ENCODE measurements around the gene TRPM3.

DNA sequence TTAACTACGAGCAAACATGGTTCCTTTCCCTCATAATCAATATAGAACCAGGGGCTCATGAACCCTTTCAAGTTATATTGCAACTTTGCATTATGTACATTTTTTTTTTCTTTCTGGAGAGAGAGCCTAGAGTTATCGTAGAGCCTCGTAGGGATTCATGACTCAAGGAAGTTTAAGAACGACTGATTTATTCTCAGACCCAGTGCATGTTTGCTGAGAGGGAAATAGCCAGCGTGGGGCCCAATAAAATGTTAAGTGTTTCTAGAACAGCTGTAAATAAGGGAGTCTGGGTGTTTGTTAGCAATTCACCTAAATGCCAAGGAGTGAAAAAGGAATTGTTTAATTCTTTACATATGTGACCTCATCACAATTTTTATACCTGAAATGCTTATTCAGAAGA is 587.9 kb downstream of the TRPM3 start:
- TF ChIP-seq, protein P1, sequence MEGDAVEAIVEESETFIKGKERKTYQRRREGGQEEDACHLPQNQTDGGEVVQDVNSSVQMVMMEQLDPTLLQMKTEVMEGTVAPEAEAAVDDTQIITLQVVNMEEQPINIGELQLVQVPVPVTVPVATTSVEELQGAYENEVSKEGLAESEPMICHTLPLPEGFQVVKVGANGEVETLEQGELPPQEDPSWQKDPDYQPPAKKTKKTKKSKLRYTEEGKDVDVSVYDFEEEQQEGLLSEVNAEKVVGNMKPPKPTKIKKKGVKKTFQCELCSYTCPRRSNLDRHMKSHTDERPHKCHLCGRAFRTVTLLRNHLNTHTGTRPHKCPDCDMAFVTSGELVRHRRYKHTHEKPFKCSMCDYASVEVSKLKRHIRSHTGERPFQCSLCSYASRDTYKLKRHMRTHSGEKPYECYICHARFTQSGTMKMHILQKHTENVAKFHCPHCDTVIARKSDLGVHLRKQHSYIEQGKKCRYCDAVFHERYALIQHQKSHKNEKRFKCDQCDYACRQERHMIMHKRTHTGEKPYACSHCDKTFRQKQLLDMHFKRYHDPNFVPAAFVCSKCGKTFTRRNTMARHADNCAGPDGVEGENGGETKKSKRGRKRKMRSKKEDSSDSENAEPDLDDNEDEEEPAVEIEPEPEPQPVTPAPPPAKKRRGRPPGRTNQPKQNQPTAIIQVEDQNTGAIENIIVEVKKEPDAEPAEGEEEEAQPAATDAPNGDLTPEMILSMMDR (IDR thresholded peaks at IDR 0.05), result no peak
- TF ChIP-seq, protein P2, sequence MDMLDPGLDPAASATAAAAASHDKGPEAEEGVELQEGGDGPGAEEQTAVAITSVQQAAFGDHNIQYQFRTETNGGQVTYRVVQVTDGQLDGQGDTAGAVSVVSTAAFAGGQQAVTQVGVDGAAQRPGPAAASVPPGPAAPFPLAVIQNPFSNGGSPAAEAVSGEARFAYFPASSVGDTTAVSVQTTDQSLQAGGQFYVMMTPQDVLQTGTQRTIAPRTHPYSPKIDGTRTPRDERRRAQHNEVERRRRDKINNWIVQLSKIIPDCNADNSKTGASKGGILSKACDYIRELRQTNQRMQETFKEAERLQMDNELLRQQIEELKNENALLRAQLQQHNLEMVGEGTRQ (IDR thresholded peaks at IDR 0.05), result no peak
- TF ChIP-seq POLR2A (IDR thresholded peaks at IDR 0.05; ENCODE audit: low read length) (no peak), CBX2 (IDR thresholded peaks at IDR 0.05; ENCODE audit: borderline replicate concordance, low read depth) (no peak), HDAC2 (IDR thresholded peaks at IDR 0.05) (no peak), NFE2L2 (conservative IDR thresholded peaks at IDR 0.05; ENCODE audit: low read length) (no peak), EHMT2 (IDR thresholded peaks at IDR 0.05; ENCODE audit: low read depth) (no peak), ZFP36 (IDR thresholded peaks at IDR 0.05; ENCODE audit: borderline replicate concordance, partially characterized antibody) (no peak), KDM1A (IDR thresholded peaks at IDR 0.05; ENCODE audit: low read depth) (no peak), RAD21 (conservative IDR thresholded peaks at IDR 0.05 in 1 of 2, IDR thresholded peaks at IDR 0.05 in 1 of 2) (no peak)
- TF ChIP-seq, protein P3, sequence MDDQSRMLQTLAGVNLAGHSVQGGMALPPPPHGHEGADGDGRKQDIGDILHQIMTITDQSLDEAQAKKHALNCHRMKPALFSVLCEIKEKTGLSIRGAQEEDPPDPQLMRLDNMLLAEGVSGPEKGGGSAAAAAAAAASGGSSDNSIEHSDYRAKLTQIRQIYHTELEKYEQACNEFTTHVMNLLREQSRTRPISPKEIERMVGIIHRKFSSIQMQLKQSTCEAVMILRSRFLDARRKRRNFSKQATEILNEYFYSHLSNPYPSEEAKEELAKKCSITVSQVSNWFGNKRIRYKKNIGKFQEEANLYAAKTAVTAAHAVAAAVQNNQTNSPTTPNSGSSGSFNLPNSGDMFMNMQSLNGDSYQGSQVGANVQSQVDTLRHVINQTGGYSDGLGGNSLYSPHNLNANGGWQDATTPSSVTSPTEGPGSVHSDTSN (IDR thresholded peaks at IDR 0.05), result no peak
- TF ChIP-seq, protein P4, sequence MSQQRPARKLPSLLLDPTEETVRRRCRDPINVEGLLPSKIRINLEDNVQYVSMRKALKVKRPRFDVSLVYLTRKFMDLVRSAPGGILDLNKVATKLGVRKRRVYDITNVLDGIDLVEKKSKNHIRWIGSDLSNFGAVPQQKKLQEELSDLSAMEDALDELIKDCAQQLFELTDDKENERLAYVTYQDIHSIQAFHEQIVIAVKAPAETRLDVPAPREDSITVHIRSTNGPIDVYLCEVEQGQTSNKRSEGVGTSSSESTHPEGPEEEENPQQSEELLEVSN (IDR thresholded peaks at IDR 0.05; ENCODE audit: borderline replicate concordance, low read depth), result no peak
- TF ChIP-seq, protein P5, sequence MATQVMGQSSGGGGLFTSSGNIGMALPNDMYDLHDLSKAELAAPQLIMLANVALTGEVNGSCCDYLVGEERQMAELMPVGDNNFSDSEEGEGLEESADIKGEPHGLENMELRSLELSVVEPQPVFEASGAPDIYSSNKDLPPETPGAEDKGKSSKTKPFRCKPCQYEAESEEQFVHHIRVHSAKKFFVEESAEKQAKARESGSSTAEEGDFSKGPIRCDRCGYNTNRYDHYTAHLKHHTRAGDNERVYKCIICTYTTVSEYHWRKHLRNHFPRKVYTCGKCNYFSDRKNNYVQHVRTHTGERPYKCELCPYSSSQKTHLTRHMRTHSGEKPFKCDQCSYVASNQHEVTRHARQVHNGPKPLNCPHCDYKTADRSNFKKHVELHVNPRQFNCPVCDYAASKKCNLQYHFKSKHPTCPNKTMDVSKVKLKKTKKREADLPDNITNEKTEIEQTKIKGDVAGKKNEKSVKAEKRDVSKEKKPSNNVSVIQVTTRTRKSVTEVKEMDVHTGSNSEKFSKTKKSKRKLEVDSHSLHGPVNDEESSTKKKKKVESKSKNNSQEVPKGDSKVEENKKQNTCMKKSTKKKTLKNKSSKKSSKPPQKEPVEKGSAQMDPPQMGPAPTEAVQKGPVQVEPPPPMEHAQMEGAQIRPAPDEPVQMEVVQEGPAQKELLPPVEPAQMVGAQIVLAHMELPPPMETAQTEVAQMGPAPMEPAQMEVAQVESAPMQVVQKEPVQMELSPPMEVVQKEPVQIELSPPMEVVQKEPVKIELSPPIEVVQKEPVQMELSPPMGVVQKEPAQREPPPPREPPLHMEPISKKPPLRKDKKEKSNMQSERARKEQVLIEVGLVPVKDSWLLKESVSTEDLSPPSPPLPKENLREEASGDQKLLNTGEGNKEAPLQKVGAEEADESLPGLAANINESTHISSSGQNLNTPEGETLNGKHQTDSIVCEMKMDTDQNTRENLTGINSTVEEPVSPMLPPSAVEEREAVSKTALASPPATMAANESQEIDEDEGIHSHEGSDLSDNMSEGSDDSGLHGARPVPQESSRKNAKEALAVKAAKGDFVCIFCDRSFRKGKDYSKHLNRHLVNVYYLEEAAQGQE (IDR thresholded peaks at IDR 0.05), result no peak
- TF ChIP-seq, protein P6, sequence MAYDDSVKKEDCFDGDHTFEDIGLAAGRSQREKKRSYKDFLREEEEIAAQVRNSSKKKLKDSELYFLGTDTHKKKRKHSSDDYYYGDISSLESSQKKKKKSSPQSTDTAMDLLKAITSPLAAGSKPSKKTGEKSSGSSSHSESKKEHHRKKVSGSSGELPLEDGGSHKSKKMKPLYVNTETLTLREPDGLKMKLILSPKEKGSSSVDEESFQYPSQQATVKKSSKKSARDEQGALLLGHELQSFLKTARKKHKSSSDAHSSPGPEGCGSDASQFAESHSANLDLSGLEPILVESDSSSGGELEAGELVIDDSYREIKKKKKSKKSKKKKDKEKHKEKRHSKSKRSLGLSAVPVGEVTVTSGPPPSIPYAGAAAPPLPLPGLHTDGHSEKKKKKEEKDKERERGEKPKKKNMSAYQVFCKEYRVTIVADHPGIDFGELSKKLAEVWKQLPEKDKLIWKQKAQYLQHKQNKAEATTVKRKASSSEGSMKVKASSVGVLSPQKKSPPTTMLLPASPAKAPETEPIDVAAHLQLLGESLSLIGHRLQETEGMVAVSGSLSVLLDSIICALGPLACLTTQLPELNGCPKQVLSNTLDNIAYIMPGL (CRISPR knock-in tag; IDR thresholded peaks at IDR 0.05; ENCODE audit: borderline replicate concordance), result no peak

Data from A549 (cell line).